Thoracic aorta endothelial cell (primary cell): ENCODE data around the gene SMCHD1. TPM values are rescaled to one million over a fixed set of nuclear protein-coding genes. Genes with fewer than 3 reads are reported as not detected.

ENCODE experiments used
- small RNA-seq: library from RNA; depleted of rRNA; stranded (forward); fragments of <200 nt; gene quantifications from one replicate; pipeline ENCODE3, GENCODE V24; 2012
- total RNA-seq: library from RNA; depleted of rRNA; stranded (reverse); fragments of >200 nt; gene quantifications from 2 replicates; pipeline ENCODE4 v1.2.3, GENCODE V29; 2012

The SMCHD1 gene
- total RNA-seq = 109 and 112 TPM in 2 replicates

GRCh38 chr18:2655178-2655953, at the start of gene SMCHD1:
TSS of gene SMCHD1 (plus strand) at chr18:2655726. CDS start at chr18:2656076, 350 bp downstream.

GRCh38 chr18:2846636-2847316, 191.2 kb downstream of the SMCHD1 start, which contains the start of gene EMILIN2:
TSS of gene EMILIN2 (plus strand) at chr18:2847006. CDS start at chr18:2847189, 183 bp downstream.

Small RNAs within 50 kb of the gene (small RNA-seq; reads per million reads assigned to genes)
- not detected for gene RF00019
- gene RNU6-340P = not detected

Other genes with a start within 250 kb of the SMCHD1 start
- gene METTL4, start 84.2 kb upstream of the SMCHD1 start, total RNA-seq = 16.1 and 19.3 TPM in 2 replicates
- gene NDC80, start 84.2 kb upstream of the SMCHD1 start, total RNA-seq = 45.7 and 61.7 TPM in 2 replicates
- gene EMILIN2, start 191.3 kb downstream of the SMCHD1 start, total RNA-seq = 4.9 and 5.2 TPM in 2 replicates